H1 (cell line): ENCODE data around the gene CCPG1. TPM values are rescaled to one million over a fixed set of nuclear protein-coding genes. Genes with fewer than 3 reads are reported as not detected.

ENCODE experiments used
- CTCF ChIA-PET: fragments of 300-600 bp; sonication (Branson Sonifier 250); formaldehyde crosslinking; loops from one replicate; lab custom pipeline; 2021; ENCODE audit not compliant: partially characterized antibody; lab: Charles Lee
- POLR2A ChIA-PET: fragments of 300-600 bp; sonication (Branson Sonifier 250); formaldehyde crosslinking; loops from one replicate; lab custom pipeline; 2021; ENCODE audit warnings: inconsistent platforms; ENCODE audit not compliant: partially characterized antibody; lab: Charles Lee
- DNase-seq, 2 experiments: peaks; one replicate each; pipeline versions ENCODE4 v3.0.0 to v3.0.0-alpha.2; 2010 to 2022; ENCODE audit warnings: low spot score in 2 of 2, low read depth in 1 of 2, mixed read lengths in 1 of 2
- FAIRE-seq: peaks from 2 replicates; lab custom pipeline; 2011; peaks lifted over from hg19 to GRCh38; lab: Jason Lieb, UNC
- H2AFZ ChIP-seq: 2 replicates; pipeline ENCODE4 v1.8.1; 2012; ENCODE audit warnings: low read length, inconsistent platforms
- H2AK5ac ChIP-seq: 2 replicates; pipeline ENCODE4 v1.6.1; 2013; ENCODE audit warnings: low read depth, low read length
- H2BK120ac ChIP-seq: replicated peaks from 2 replicates; pipeline ENCODE3; 2013; ENCODE audit warnings: low read depth, low read length, inconsistent platforms
- H2BK12ac ChIP-seq: 2 replicates; pipeline ENCODE4 v1.6.1; 2013; ENCODE audit warnings: low read depth, low read length
- H2BK15ac ChIP-seq: 2 replicates; pipeline ENCODE4 v1.6.1; 2013; ENCODE audit warnings: low read length
- H2BK20ac ChIP-seq: 2 replicates; pipeline ENCODE4 v1.6.1; 2013; ENCODE audit warnings: low read length
- H2BK5ac ChIP-seq: 2 replicates; pipeline ENCODE4 v1.6.1; 2013; ENCODE audit warnings: low read depth, low read length
- H3K14ac ChIP-seq: 2 replicates; pipeline ENCODE4 v1.6.1; 2013; ENCODE audit warnings: inconsistent platforms; ENCODE audit not compliant: insufficient read length
- H3K18ac ChIP-seq: 2 replicates; pipeline ENCODE4 v1.6.1; 2013; ENCODE audit warnings: low read length; ENCODE audit errors: extremely low read depth
- H3K23ac ChIP-seq: 2 replicates; pipeline ENCODE4 v1.6.1; 2013; ENCODE audit warnings: inconsistent platforms; ENCODE audit not compliant: insufficient read length
- H3K23me2 ChIP-seq: 2 replicates; pipeline ENCODE4 v1.6.1; 2013; ENCODE audit warnings: low read depth, low read length
- H3K27ac ChIP-seq: 2 replicates; pipeline ENCODE4 v1.6.1; 2011; ENCODE audit warnings: low read depth, low read length, inconsistent platforms
- H3K27me3 ChIP-seq, 4 experiments: replicated peaks in 1 of 4; 1 replicate in 1 of 4; 2 replicates in 3 of 4; pipeline versions ENCODE4 v1.6.1 to v1.8.1; 2011 to 2013; ENCODE audit warnings: low read length in 3 of 4, mild to moderate bottlenecking in 3 of 4, inconsistent platforms in 2 of 4, mixed read lengths in 2 of 4, moderate library complexity in 1 of 4; ENCODE audit not compliant: control insufficient read depth in 3 of 4, insufficient read depth in 3 of 4; ENCODE audit errors: extremely low read depth in 1 of 4
- H3K36me3 ChIP-seq, 4 experiments: 2 replicates each; pipeline versions ENCODE4 v1.6.1 to v1.8.1; 2011 to 2013; ENCODE audit warnings: mild to moderate bottlenecking in 4 of 4, low read length in 3 of 4, moderate library complexity in 2 of 4, control low read depth in 1 of 4, inconsistent platforms in 1 of 4; ENCODE audit not compliant: insufficient read depth in 4 of 4, control insufficient read depth in 2 of 4
- H3K4ac ChIP-seq: replicated peaks from 2 replicates; pipeline ENCODE3; 2013; ENCODE audit warnings: low read length, low read depth, mixed read lengths, inconsistent platforms; ENCODE audit not compliant: insufficient read length
- H3K4me1 ChIP-seq, 4 experiments: replicated peaks in 1 of 4; 1 replicate in 1 of 4; 2 replicates in 3 of 4; pipeline versions ENCODE4 v1.6.1 to v1.8.1; 2011 to 2013; ENCODE audit warnings: low read length in 3 of 4, inconsistent platforms in 2 of 4, mixed read lengths in 1 of 4; ENCODE audit not compliant: insufficient read depth in 4 of 4, control insufficient read depth in 3 of 4
- H3K4me2 ChIP-seq, 2 experiments: 2 replicates each; pipeline versions ENCODE4 v1.6.1 to v1.8.1; 2011 to 2013; ENCODE audit warnings: low read depth in 2 of 2, low read length in 2 of 2, control low read depth in 1 of 2, inconsistent platforms in 1 of 2, mild to moderate bottlenecking in 1 of 2; ENCODE audit not compliant: insufficient read depth in 1 of 2
- H3K4me3 ChIP-seq, 4 experiments: fragments of 200-600, 300-600 bp in 1 of 4; sonication (generic), shearing (Covaris generic), sonication (Bioruptor Twin) in 1 of 4; 2 replicates each; pipeline versions ENCODE4 v1.5.1 to v1.8.1; 2011 to 2016; ENCODE audit warnings: low read length in 4 of 4, low read depth in 3 of 4, control low read depth in 2 of 4, inconsistent platforms in 2 of 4, mild to moderate bottlenecking in 2 of 4, mixed read lengths in 1 of 4, moderate library complexity in 1 of 4; ENCODE audit not compliant: insufficient read depth in 2 of 4; ENCODE audit errors: extremely low read depth in 1 of 4
- H3K56ac ChIP-seq: replicated peaks from 2 replicates; pipeline ENCODE3; 2013; ENCODE audit warnings: low read depth, mild to moderate bottlenecking, mixed read lengths, low read length, inconsistent platforms; ENCODE audit not compliant: insufficient read length
- H3K79me1 ChIP-seq: 2 replicates; pipeline ENCODE4 v1.6.1; 2013; ENCODE audit warnings: low read depth, low read length, control low read depth
- H3K79me2 ChIP-seq, 2 experiments: 2 replicates each; pipeline versions ENCODE4 v1.6.1 to v1.8.1; 2012 to 2013; ENCODE audit warnings: low read length in 2 of 2, mild to moderate bottlenecking in 2 of 2, inconsistent platforms in 1 of 2; ENCODE audit not compliant: insufficient read depth in 2 of 2, control insufficient read depth in 1 of 2
- H3K9ac ChIP-seq, 4 experiments: replicated peaks in 1 of 4; 1 replicate in 1 of 4; 2 replicates in 3 of 4; pipeline versions ENCODE4 v1.6.1 to v1.8.1; 2011 to 2013; ENCODE audit warnings: low read depth in 3 of 4, low read length in 3 of 4, control low read depth in 2 of 4, mild to moderate bottlenecking in 2 of 4, moderate library complexity in 2 of 4, inconsistent platforms in 1 of 4; ENCODE audit errors: extremely low read depth in 1 of 4
- H3K9me3 ChIP-seq, 2 experiments: 2 replicates each; pipeline versions ENCODE4 v1.6.1 to v1.8.1; 2012 to 2013; ENCODE audit warnings: mild to moderate bottlenecking in 2 of 2, moderate library complexity in 2 of 2, control low read depth in 1 of 2, inconsistent platforms in 1 of 2, low read depth in 1 of 2, low read length in 1 of 2, mixed read lengths in 1 of 2; ENCODE audit not compliant: insufficient read depth in 2 of 2
- H4K20me1 ChIP-seq, 2 experiments: replicated peaks in 1 of 2; 2 replicates each; pipeline versions ENCODE3 to v1.8.1; 2011 to 2013; ENCODE audit warnings: inconsistent platforms in 2 of 2, low read length in 2 of 2, mild to moderate bottlenecking in 1 of 2; ENCODE audit not compliant: insufficient read depth in 2 of 2, control insufficient read depth in 1 of 2
- H4K5ac ChIP-seq: 2 replicates; pipeline ENCODE4 v1.6.1; 2013; ENCODE audit warnings: low read length, low read depth, mixed read lengths, inconsistent platforms; ENCODE audit not compliant: insufficient read length
- H4K8ac ChIP-seq: 2 replicates; pipeline ENCODE4 v1.8.0; 2013; ENCODE audit warnings: mild to moderate bottlenecking, moderate library complexity, low read length, inconsistent platforms; ENCODE audit not compliant: insufficient read depth; ENCODE audit errors: extremely low read depth
- H4K91ac ChIP-seq: replicated peaks from 2 replicates; pipeline ENCODE3; 2013; ENCODE audit warnings: low read length, mixed read lengths, inconsistent platforms; ENCODE audit not compliant: insufficient read length
- BACH1 ChIP-seq: IDR thresholded peaks from 2 replicates; pipeline ENCODE4 v1.6.1; 2012; ENCODE audit warnings: low read length, improper control_type of control experiment
- BCL11A ChIP-seq, 2 experiments: IDR thresholded peaks; one replicate each; pipeline ENCODE4 v1.6.1; 2011; ENCODE audit warnings: low read depth in 2 of 2, low read length in 2 of 2, mild to moderate bottlenecking in 2 of 2
- CREB1 ChIP-seq: IDR thresholded peaks from 2 replicates; pipeline ENCODE4 v1.6.1; 2012; ENCODE audit warnings: inconsistent platforms
- CTBP2 ChIP-seq: IDR thresholded peaks from 2 replicates; pipeline ENCODE4 v1.7.0; 2011; ENCODE audit warnings: borderline replicate concordance, mild to moderate bottlenecking, moderate library complexity, mixed read lengths, low read length; ENCODE audit not compliant: insufficient read depth, insufficient read length
- FOSL1 ChIP-seq: IDR thresholded peaks from 2 replicates; pipeline ENCODE4 v1.6.1; 2011; ENCODE audit warnings: mild to moderate bottlenecking, low read depth, low read length, moderate library complexity; ENCODE audit not compliant: insufficient read depth
- JUN ChIP-seq: IDR thresholded peaks from 2 replicates; pipeline ENCODE4 v1.6.1; 2011; ENCODE audit warnings: low read depth, mild to moderate bottlenecking, improper control_type of control experiment, low read length
- KDM4A ChIP-seq: IDR thresholded peaks from one replicate; pipeline ENCODE4 v1.7.1; 2012; ENCODE audit warnings: low read depth, mild to moderate bottlenecking, moderate library complexity, low read length, inconsistent platforms; ENCODE audit not compliant: severe bottlenecking
- RAD21 ChIP-seq, 2 experiments: IDR thresholded peaks in 1 of 2; conservative IDR thresholded peaks in 1 of 2; 2 replicates each; pipeline ENCODE4 v1.6.1; 2011; ENCODE audit warnings: low read depth in 2 of 2, low read length in 2 of 2, improper control_type of control experiment in 1 of 2, inconsistent platforms in 1 of 2, mild to moderate bottlenecking in 1 of 2, moderate library complexity in 1 of 2
- RXRA ChIP-seq: IDR thresholded peaks from 2 replicates; pipeline ENCODE4 v1.6.1; 2011; ENCODE audit warnings: low read depth, mild to moderate bottlenecking, low read length, moderate library complexity; ENCODE audit not compliant: insufficient read depth
- WGBS, 2 experiments: shearing (Covaris generic) in 1 of 2; methylation state at CpG; one replicate each; pipeline versions ENCODE4 v1.1.6 to v1.1.7; 2013 to 2015; ENCODE audit warnings: low lambda C conversion rate in 2 of 2, mixed read lengths in 2 of 2, inconsistent platforms in 1 of 2, low coverage in 1 of 2, missing lambda C conversion rate in 1 of 2; ENCODE audit not compliant: insufficient replicate concordance in 2 of 2, insufficient coverage in 1 of 2, insufficient read length in 1 of 2; ENCODE audit errors: extremely low coverage in 1 of 2, missing lambda C conversion rate in 1 of 2; 5-methylcytosine and 5-hydroxymethylcytosine counted together
- polyA plus RNA-seq, 7 experiments: library from polyadenylated mRNA; depleted of rRNA in 3 of 7; stranded (reverse) in 5 of 7; unstranded in 2 of 7; fragments of >200 nt in 5 of 7; fragments of 200-250 nt in 2 of 7; gene quantifications; 1 replicate in 5 of 7; 2 replicates in 1 of 7; 4 replicates in 1 of 7; pipeline versions ENCODE4 v1.2.1 to v1.2.3, GENCODE V29; 2011 to 2013; ENCODE audit warnings: missing spikeins in 2 of 7, mixed read lengths in 2 of 7
- total RNA-seq: library from RNA; stranded (reverse); fragmentation: NEBNext Ultra II Directional; extraction: Animal tissue kit (Norgen Biotek cat#: 25700); gene quantifications from 2 replicates; pipeline ENCODE4 v1.2.1, GENCODE V29; 2021
- TF ChIP-seq, protein P1 (sequence below): IDR thresholded peaks from 2 replicates; pipeline ENCODE4 v1.6.1; 2012; ENCODE audit warnings: inconsistent platforms
- TF ChIP-seq, protein P2 (sequence below), 3 experiments: IDR thresholded peaks; 1 replicate in 2 of 3; 2 replicates in 1 of 3; pipeline versions ENCODE4 v1.5.1 to v1.6.1; 2011; ENCODE audit warnings: low read length in 3 of 3, mild to moderate bottlenecking in 3 of 3, inconsistent platforms in 2 of 3, low read depth in 1 of 3, moderate library complexity in 1 of 3; ENCODE audit not compliant: insufficient read depth in 1 of 3; ENCODE audit errors: control extremely low read depth in 1 of 3

CCPG1 gene
- total and polyA plus RNA-seq, 2 of the 8 experiments (the other 6 are each of a cell fraction or from before 2014, with no cell fraction given), result 2.3 to 13.2 TPM

DNA sequence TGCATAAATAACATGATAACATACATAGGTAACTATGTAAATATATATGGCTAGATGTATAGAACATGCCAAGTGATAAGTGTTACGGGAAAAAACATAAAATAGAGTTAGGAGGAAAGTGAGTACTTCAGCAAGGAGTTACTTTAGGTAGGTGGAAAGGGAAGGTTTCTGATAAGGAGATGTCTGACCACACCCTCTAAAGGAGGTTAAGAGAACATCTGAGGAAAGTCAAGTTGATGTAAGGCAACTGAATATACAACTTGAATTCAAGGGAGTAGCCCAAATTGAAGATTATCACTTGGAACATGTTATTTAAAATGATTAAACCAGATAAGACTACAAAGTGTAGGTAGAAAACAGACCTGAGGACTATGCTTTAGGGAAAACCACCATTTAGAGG lies 13.9 kb upstream of the CCPG1 start:
- CTCF ChIA-PET, result interaction anchor here (1.5 kb wide), 1 partner anchor 20 kb away, joined by 5 read pairs; no protein-coding TSS in a partner anchor

More for the DNA sequence above, 13.9 kb upstream of the CCPG1 start:
- H4K20me1 ChIP-seq, result no peaks in the 10 kb centered on the region
- H2BK120ac ChIP-seq, result no peak overlapping the region
- no peak overlapping the region for H4K5ac ChIP-seq
- no peak overlapping the region for H2BK20ac ChIP-seq
- no peak overlapping the region for H2BK15ac ChIP-seq
- no peaks in the 10 kb centered on the region for H3K79me2 ChIP-seq
- no peak overlapping the region for H3K23ac ChIP-seq
- H3K27me3 ChIP-seq, result no peaks in the 10 kb centered on the region
- no peak overlapping the region for H3K4ac ChIP-seq
- no peak overlapping the region for H2BK12ac ChIP-seq
- no peaks in the 10 kb centered on the region for H3K36me3 ChIP-seq
- no peak for FAIRE-seq
- H3K27ac ChIP-seq, result no peak overlapping the region
- no peak for DNase-seq
- POLR2A ChIA-PET, result no interaction called here
- no peaks in the 10 kb centered on the region for H3K79me1 ChIP-seq
- WGBS, 2 experiments, result 0% methylated on average over 1 of the region's 1 CpG; no CpG with 5 or more reads in 1 of the 2 experiments
- no peak overlapping the region for H3K4me3 ChIP-seq
- H3K18ac ChIP-seq, result no peak overlapping the region
- no peak overlapping the region for H2AK5ac ChIP-seq
- no peak overlapping the region for H4K91ac ChIP-seq
- no peak overlapping the region for H2BK5ac ChIP-seq
- no peaks in the 10 kb centered on the region for H3K9me3 ChIP-seq
- no peaks in the 10 kb centered on the region for H3K23me2 ChIP-seq
- H3K4me1 ChIP-seq, result peaks cover 0 to 4% (median 0%) of the 10 kb centered on the region in 4 experiments; a peak in 2 of 7 replicates
- no peak overlapping the region for H3K9ac ChIP-seq
- no peak for TF ChIP-seq RXRA
- no peak for TF ChIP-seq CREB1
- TF ChIP-seq JUN, result no peak
- TF ChIP-seq KDM4A, result no peak
- no peak for TF ChIP-seq BACH1
- no peak for TF ChIP-seq RAD21 (IDR thresholded peaks at IDR 0.05 in 1 of 2, conservative IDR thresholded peaks at IDR 0.05 in 1 of 2; ENCODE audit: low read depth in 2 of 2, low read length in 2 of 2)
- TF ChIP-seq, protein P1, sequence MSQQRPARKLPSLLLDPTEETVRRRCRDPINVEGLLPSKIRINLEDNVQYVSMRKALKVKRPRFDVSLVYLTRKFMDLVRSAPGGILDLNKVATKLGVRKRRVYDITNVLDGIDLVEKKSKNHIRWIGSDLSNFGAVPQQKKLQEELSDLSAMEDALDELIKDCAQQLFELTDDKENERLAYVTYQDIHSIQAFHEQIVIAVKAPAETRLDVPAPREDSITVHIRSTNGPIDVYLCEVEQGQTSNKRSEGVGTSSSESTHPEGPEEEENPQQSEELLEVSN, result no peak
- TF ChIP-seq, protein P2, sequence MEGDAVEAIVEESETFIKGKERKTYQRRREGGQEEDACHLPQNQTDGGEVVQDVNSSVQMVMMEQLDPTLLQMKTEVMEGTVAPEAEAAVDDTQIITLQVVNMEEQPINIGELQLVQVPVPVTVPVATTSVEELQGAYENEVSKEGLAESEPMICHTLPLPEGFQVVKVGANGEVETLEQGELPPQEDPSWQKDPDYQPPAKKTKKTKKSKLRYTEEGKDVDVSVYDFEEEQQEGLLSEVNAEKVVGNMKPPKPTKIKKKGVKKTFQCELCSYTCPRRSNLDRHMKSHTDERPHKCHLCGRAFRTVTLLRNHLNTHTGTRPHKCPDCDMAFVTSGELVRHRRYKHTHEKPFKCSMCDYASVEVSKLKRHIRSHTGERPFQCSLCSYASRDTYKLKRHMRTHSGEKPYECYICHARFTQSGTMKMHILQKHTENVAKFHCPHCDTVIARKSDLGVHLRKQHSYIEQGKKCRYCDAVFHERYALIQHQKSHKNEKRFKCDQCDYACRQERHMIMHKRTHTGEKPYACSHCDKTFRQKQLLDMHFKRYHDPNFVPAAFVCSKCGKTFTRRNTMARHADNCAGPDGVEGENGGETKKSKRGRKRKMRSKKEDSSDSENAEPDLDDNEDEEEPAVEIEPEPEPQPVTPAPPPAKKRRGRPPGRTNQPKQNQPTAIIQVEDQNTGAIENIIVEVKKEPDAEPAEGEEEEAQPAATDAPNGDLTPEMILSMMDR (IDR thresholded peaks at IDR 0.05; ENCODE audit: control extremely low read depth in 1 of 3, insufficient read depth in 1 of 3, low read depth in 1 of 3, low read length in 3 of 3), result no peak
- no peak for TF ChIP-seq FOSL1
- TF ChIP-seq CTBP2, result no peak
- TF ChIP-seq BCL11A (IDR thresholded peaks at IDR 0.05; ENCODE audit: low read depth in 2 of 2, low read length in 2 of 2), result no peak
- no peak overlapping the region for H3K56ac ChIP-seq
- H2AFZ ChIP-seq, result no peak overlapping the region
- no peak overlapping the region for H4K8ac ChIP-seq
- H3K14ac ChIP-seq, result no peak overlapping the region
- no peak overlapping the region for H3K4me2 ChIP-seq
